Fibroblast of skin of left quadriceps (primary cell): Measurements from ENCODE around the gene MREG.
"Not testable (repeated sequence)": the region's sequence is repeated elsewhere in the genome, so short reads cannot be mapped to it uniquely, and the experiment has no call there.

Experiments used
- DNase-seq, 2 experiments: peaks; one replicate each; pipeline ENCODE4 v3.0.0-alpha.2; 2013; ENCODE audit warnings: low read depth in 2 of 2

The MREG gene

GRCh38 chr2:215988556-215989207 is 24.7 kb downstream of the MREG start:
- DNase-seq = not testable (repeated sequence)

GRCh38 chr2:215985257-215985656 is 28.1 kb downstream of the MREG start:
- DNase-seq = no peak

GRCh38 chr2:215984661-215985060 is 28.7 kb downstream of the MREG start:
- DNase-seq = no peak

- DNase-seq = peak; percentile 27 to 33
These were observed 29.6 kb downstream of the MREG start for GRCh38 chr2:215983581-215984351.

GRCh38 chr2:215982465-215982875 is 30.9 kb downstream of the MREG start:
- no peak for DNase-seq

- DNase-seq = no peak
These were observed 32.2 kb downstream of the MREG start for GRCh38 chr2:215981115-215981514.

GRCh38 chr2:215979620-215980019 is 33.7 kb downstream of the MREG start:
- no peak for DNase-seq

- DNase-seq = no peak
These were observed 38.5 kb downstream of the MREG start for GRCh38 chr2:215974700-215975429.

GRCh38 chr2:215973954-215974699 is 39.2 kb downstream of the MREG start:
- no peak for DNase-seq

GRCh38 chr2:215973145-215973792 is 40.1 kb downstream of the MREG start:
- no peak for DNase-seq

- no peak for DNase-seq
These were observed 41.7 kb downstream of the MREG start for GRCh38 chr2:215971671-215972070.

GRCh38 chr2:215970894-215971293 is 42.5 kb downstream of the MREG start:
- not testable (repeated sequence) for DNase-seq

GRCh38 chr2:215970425-215970824 is 42.9 kb downstream of the MREG start:
- DNase-seq = no peak

GRCh38 chr2:215969131-215969841 is 44.1 kb downstream of the MREG start:
- no peak for DNase-seq

GRCh38 chr2:215968499-215968898 is 44.9 kb downstream of the MREG start:
- DNase-seq = no peak

- no peak for DNase-seq
These were observed 45.6 kb downstream of the MREG start for GRCh38 chr2:215967590-215968378.

GRCh38 chr2:215966951-215967350 is 46.4 kb downstream of the MREG start:
- DNase-seq = no peak

GRCh38 chr2:215966274-215966673 is 47.1 kb downstream of the MREG start:
- DNase-seq = no peak

- no peak for DNase-seq
These were observed 47.7 kb downstream of the MREG start for GRCh38 chr2:215965532-215966165.
